Glomerular visceral epithelial cell (primary cell): ENCODE data around the gene UQCC5.

Experiments
- DNase-seq: peaks from one replicate; pipeline ENCODE4 v3.0.0-alpha.2; 2016; ENCODE audit errors: extremely low spot score

Gene UQCC5

DNA sequence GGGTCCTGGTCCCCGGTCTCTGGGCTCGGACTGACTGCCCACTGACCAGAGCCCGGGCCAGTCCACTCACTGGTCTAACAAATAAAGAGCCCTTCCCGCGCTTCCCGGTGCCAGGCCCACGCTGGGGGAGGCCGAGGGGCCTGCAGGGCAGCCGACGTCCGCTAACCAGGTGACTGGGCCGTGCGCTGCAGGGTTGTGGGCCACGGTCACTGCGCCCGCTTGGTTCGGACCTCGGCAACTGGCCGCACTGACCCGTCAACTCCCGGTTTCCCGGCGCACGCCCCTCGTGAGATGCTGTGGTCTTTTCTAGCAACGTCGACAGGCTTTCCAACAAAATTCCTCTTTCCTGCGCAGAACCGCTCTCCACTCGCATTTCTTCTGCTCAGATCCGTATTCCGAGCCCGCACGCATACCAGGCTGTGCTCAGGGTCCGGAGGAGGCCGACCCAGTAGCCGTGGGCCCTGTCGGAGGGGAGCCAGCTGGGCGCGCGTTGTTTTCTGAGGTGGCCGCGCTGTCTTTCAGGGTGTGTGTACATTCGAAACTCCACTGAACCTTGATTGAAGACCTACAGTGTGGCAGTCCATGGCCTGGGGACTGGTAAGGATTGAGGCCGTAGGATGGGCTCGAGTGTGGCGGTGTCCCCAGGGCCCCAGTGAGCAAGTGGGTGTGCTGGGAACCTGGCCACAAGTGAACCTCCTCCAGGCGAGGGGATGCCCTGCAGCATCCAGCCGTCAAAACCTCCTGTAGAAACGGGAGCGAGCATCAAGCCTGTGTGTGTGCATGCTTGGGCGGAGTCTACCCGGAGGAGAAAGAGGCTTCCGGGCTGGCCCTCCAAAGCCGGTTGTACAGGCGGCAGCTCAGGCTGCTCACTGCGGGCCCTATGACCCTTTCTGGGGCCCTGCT is 1.9 kb upstream of the UQCC5 start:
- no peak for DNase-seq

DNA sequence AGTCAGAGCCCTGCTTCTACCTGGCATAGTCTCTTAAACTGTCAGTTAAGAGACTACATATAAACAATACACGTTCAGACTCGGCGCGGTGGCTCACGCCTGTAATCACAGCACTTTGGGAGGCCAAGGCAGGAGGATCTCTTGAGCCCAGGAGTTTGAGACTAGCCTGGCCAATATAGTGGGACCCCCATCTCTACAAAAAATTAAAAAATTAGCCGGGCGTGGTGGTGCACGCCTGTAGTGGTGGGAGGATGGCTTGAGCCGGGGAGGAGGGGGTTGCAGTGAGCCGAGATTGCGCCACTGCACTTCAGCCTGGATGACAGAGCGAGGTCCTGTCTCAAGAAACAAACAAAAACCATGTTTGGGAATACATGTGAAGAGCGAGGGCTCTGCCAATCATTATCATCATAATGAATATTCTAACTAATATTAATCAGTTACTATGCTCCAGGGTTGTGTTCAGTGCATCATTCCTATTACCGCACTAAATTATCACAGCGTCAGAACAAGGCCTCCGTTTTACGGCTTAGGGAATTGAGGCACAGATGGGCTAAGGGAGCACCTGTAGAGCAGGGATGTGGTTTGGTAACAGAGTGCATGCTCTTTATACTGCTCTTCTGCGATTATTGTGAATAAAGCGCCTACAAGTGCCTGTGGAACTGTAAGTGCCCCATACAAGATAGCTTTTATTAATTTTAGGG is 844 bp upstream of the UQCC5 start:
- no peak for DNase-seq

DNA sequence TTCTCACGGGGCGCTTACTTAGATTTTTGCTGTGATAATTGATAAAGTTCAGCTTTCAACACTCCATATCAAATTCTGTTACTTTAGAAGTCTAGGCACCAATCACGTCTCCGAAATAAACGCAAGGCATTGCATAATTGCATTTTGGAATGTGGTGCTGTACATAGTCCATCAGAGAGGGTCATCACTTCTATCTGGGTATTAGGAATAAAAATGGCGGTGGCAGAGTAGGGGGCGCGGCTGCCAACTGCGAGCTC is 365 bp upstream of the UQCC5 start:
- DNase-seq, result no peak

DNA sequence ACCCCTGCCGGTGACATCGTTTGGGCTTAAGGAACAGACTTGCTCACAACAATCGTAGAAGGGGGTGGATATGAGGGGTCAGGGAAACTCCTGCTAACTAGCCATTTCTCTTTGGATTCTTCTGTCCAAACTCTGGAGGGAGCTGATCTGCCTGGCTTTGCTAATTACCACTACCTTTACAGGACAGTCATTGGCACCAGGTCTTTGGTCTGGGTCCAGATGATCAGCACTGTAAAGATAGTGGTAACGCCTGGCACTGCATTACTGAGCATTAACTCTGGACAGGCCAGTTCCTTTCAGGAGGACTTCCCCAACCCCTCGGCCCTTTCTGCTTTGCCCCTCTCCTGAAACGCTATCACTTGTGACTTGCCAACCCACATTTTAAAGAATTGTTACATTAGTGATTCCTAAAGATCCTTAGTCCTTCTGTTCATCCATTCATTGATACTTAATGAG is 788 bp downstream of the UQCC5 start:
- no peak for DNase-seq

DNA sequence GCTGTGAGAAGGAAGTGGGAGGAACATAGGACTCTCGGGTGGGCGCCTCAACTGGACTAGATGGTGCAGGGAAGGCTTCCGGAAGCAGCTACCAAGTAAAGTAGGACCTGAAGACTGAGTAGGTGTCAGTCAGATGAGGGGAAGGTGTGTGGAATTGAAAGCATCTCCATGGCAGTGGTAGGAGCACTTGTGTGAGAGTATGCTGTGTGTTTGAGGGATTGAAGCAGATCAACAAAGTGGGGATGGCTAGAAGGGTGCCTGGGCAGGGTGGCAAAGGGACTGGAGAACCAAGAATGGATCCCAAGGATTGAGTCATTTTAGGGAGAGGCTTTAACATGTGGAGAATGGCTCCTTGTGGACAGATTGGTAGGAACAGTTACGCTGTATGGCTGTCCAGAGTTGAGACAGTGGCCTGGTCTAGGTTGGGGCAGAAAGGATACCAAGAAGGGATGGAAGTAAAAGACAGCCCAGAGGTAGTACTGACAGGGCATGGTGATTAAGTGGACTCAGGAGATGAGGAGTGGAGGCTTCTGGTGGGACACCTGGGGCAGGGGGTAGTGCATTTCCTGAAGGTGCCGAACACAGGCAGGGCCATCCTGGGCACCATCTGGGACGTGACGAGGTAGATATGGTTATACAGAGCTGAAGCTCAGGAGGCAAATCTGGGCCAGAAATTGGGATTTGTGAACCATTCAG is 1.5 kb downstream of the UQCC5 start:
- no peak for DNase-seq

DNA sequence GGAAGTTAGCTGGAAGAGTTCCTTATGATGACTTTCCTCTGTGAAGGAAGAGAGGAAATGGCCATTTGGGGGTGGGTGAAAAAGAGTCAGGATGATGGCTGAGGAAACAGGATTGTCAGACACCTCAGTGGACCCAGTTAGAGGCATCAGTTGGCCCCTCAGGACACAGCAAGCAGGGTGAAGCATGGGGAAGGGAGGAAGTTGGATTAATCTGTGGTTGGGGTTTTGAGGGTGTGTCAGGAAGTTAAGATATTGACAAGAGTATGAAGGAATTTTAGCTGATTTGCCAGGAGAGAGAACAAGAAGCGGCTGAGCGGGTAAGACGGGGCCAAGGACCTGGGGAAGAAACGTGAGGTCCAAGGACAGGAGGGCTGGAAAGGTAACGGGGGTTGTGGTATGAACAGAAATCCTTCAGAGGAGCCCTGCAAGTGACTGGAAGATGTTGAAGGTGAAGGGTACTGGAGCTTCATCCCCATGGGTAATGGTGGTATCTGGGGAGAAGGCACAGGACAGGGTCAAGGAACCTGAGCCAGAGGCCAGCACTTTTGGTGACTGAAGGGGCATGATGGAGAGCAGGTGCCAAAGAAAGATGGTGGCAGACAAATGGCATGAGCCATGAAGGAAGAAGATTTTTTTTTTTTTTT is 2.7 kb downstream of the UQCC5 start:
- DNase-seq, result no peak

DNA sequence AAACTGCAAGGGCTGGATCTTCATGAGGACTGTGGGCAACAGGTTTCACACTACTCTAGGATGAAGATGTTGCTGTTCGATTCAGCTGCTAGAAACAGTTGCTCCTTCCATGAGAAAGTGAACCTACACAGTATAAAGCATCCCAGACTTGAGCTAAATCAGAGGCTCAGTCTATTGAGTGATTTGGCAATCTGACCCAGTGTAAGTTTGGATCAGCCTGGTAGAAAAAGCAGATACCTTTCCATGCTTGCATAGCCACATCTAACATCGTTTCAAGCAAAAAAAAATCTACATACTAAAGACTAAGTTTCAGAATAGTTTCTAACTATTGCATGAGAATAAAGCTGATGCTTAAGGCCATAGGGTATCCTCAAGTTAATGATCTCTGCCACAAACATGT is 4.6 kb downstream of the UQCC5 start:
- no peak for DNase-seq

DNA sequence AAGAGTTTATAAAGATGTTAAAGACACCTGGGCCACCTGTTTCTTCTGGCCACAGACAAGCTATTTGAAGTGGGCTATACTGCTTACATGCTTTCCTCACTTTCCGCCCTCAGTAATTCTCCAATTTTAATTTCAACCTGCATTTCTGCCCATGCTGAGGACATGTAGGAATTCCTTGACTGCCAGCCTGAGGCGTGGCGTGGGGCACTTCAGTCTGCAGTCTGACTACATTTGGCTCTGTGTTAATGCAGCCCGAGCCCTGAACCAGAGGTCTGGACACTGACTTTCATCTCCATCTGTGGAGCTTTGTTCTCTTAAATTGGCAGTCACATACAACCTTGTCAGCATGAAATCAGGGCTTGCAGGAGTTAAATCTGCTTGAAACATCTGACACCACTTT is 8.5 kb downstream of the UQCC5 start:
- no peak for DNase-seq

DNA sequence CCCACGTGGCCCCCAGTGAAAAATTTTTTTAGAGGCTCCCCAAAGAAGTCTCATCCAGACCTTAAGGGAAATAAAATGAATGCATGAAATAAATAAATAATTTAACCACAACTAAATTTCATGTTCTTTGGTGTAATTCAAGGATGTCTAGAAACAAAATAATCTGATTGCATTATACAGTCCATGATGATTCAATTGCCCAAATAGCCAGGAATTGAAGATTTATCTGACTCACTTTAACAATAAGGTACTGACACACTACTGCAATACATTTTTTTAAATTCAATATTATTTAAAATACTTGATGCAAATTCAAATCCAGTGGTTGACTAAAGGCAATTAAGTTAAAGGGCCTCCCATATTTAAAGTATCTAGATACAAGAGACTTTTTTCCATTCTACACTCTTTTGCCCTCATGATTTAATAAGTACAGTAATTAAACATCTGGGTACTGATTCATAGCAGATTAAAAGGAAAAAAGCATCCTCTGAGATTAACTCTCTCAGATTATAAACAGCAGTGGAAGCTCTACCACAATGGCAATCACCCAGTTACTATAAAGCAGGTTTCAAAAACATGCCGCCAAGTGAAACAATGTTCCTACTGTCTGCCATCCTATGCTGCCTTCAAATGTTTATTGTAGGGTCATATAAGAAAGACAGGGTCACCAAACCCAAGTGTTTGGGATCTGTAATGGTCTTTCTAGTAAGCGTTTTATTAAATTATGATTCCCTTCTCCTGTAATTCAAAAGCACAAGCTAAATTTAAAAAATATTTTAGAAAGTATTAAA is 9.9 kb downstream of the UQCC5 start:
- DNase-seq, result no peak

DNA sequence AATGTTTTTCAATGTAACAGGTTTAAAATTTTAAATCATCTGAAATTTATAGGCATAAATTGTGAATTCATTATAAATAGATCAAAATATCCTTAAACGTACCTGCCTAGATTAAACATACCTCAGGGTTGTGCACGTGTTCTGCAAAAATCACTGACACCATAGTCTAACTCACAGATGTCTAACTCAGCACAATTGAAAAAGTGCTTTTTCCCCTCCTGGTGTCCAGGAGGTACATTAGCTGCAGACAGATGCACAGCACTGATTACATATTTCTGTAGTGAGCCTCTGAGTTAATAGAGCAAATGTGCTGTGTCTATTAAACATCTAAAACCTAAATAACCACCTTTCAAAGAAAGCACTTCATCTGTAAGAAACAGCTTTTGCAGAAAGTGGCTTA is 10.7 kb downstream of the UQCC5 start:
- no peak for DNase-seq

DNA sequence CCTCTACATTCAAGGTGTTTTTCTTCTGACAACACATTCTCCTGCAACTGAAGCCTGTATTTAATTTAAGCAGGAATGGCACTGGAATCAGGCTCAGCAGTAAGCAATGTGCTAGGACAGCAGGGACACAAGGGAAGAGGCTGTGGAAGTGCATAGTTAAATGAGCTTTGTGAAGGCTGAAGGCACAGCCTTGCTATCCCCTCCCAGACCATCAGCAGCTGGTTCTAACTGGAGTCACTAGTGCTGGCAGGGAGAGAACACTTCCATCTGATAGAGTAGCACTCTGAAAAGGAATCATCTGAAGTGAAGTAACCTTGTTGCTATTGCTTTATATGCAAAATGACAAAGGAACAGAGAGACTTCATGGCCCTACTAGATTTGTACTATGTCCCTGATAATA is 14.7 kb downstream of the UQCC5 start:
- DNase-seq, result no peak

DNA sequence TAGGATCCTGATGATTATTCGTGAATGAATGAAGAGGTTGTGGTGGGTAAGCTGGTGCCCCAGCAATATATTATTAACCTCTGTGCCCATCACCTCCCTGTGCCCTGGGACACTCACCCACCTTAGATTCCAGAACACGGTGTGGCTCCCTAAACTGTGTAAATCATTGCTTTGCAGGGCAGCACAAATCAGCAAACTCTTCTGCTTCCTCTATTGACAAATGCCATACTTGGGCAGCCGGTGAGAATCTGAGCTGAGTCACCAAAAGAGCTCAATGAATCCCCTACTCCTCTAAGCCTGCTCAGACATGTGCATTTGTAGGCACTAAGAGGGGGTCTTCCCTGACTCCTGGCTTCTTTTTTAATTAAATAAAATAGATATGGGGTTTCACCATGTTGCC is 15.7 kb downstream of the UQCC5 start:
- DNase-seq, result no peak

DNA sequence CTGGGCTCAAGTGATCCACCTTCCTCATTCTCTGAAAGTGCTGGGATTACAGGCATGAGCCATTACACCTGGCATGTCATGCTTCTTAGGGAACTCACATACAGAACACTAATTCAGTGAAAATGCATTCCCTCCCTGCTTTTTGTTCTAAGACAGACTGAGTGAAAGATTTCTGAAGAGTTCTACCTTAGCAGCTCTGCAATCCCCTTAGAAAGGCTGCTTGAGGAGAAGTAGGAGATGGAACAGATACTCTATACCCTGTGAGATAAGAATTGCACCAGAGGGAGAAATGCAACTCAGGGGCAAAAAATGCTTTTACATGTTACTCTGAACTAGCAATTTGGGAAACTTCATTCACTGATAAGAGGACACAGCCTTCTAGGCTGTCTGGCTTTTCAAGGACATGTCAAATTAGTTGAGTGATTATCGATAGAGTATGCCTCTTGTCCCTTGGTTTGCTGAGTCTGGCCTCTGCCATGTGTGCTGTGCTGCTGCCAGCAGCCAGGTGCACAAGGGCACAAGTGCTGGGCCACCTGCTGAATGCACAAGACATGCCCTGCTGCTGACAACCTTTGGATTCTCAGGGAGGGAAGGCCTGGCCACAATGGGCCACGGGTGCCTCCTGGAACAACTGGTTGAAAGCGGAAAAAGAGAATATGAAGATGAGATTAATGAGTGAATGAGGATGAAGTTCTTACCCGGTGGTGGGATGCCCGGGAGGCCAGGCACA is 17.8 kb downstream of the UQCC5 start:
- DNase-seq, result no peak

DNA sequence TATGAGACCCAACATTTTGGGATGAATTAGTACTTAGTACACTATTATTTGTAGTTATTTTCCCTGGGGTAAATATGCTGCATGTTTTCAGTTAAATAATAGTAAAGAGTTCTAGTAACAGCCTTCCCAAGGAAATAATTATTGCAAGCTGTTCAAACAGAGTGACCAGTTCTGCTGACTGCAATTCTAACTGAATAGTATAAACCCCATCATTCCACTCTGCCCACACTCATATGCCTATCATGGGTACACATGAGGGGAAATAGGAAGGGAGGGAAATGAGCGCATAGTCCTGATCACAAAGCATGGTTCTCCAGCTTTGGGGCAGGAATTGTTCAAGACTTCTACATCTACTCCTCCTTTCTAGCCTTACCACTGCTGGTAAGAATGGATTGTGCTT is 18.7 kb downstream of the UQCC5 start:
- no peak for DNase-seq

DNA sequence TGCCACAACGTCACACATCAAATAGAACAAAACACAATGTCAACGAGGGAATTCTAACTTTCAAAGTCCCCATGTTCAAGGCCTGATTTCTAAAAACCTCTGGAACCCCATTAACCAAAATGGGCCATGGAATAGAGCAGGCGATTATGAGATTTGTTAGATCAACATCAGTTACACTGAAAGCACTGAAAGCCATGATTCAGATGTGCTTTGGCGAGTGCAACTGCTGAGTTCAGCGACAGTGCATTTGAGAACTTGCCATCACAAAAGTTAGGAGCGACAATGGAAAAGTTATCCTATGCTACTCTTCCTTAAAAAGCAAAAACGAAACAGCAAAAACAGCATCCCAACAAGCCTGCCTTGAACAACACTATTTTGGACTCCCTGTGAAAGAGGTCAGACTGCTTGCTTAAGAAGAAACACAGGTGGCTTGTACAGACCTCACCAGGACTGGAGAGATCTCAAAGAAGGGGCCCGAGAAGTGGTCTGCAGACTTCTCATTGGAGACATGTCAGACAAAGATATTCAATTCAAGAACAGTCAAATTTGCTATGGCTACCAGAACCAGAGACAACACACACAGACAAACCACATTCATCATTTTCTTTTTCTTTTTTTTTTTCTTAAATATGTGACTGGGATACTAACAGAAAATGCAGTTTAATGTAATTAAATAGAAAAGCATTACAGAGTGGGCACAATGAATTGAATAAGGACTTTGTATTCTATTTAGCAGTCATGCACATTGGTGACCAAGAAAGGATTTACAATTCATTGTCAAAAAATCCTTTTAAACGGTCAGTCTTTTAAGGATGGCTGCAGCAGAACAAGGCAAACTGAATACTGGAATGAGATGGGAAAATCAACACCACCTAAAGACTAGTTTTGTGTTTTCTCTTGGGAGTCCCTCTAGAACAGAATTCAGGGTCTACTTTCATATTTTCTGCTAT is 20.9 kb downstream of the UQCC5 start:
- DNase-seq, result no peak

DNA sequence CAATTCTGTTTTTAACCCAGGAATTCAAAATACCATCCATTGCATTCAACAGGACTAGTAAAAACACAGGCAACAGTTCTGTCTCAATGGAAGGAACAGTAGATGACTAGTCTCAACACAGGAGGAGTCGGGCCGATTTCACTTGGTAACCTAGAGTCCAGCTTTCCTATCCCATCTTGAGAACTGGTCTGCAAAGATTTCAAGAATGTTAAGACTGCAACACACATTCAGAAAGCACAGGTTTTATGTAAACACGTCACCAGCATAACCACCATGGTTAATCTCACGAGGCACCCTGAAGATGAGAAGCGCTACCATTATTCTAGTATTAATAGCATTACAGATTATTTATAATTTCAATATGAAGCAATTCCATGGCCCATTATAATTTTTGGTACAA is 22.0 kb downstream of the UQCC5 start:
- no peak for DNase-seq

DNA sequence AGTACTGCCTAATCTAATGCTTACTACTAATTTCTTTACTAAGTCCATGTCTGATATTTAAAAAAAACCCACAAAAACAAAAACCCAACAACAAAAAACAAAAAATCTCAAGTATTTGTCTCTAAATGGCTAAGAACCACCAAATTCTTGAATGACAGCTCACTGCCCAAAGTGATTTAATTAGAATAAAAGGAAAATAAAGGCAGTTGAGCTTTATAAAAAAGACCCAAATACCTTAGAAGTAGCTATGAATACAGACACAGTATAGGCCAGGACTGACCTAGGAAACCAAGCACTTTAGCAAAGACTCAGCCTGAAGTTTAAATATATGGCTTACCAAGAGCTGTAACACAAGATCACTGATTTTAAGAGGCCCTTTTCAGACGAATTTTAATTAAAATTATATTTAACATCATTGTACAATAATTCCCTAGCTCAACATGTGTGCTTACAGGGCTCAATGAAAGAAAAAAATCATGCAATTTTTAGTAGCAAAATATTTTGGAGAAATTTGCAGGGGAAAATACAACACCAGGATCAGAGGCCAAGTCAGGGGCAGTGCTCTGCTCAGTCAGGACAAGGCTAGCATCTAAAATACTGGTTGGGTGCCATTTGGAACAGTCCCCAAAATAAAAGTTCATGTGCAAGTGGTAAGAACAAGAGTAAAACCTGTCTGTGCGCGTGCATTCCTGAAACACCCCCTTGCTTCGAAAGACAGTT is 24.8 kb downstream of the UQCC5 start:
- no peak for DNase-seq

DNA sequence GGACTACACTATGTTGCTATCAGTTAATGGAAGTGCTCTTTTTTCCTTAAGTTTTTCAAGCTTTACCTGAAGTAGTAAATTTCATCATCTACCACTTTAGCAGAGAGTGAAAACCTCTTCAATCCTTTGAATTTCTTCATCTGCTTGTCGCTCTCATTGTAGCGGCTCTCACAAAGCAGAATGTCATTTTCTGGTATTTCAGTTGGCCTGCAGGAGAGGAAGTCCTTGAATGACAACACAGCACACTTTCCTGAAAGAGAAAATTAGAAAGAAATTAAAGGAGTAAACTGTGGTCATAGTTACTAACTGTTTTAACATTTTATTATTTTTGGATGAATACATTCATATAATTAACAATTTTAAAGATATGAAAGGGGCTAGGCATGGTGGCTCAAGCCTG is 27.6 kb downstream of the UQCC5 start:
- no peak for DNase-seq

DNA sequence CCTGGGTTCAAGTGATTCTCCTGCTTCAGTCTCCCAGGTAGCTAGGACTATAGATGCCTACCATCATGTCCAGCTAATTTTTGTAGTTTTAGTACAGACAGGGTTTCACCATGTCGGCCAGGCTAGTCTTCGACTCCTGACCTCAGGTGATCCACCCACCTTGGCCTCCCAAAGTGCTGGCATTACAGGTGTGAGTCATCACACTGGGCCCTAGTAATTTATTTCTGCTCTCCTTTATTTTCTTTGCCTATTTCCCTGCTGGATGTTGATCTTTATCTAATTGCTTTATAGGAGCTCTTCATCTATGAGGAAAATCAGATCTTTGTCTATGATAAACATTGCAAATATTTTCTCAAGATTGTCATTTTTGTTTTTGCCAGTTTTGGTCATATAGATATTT is 31.7 kb downstream of the UQCC5 start:
- DNase-seq, result no peak
